PFSK-1 (cell line): Measurements from ENCODE around the gene PCSK2. TPM values are rescaled to one million over a fixed set of nuclear protein-coding genes. Genes with fewer than 3 reads are reported as not detected.

Source experiments
- FOXP2 ChIP-seq: optimal IDR thresholded peaks from 2 replicates; pipeline ENCODE3; 2011; ENCODE audit warnings: borderline replicate concordance, control low read depth, inconsistent platforms; ENCODE audit not compliant: insufficient read depth; ENCODE audit errors: extremely low read length, extremely low read depth
- POLR2AphosphoS5 ChIP-seq: IDR thresholded peaks from 2 replicates; pipeline ENCODE4 v1.6.1; 2012; ENCODE audit warnings: low read depth, mild to moderate bottlenecking, control low read depth, low read length, moderate library complexity
- REST ChIP-seq, 2 experiments: IDR thresholded peaks; 2 replicates each; pipeline versions ENCODE4 v1.6.1 to v1.8.0; 2011 to 2012; ENCODE audit warnings: low read depth in 2 of 2, low read length in 2 of 2, control low read depth in 1 of 2, inconsistent platforms in 1 of 2, mild to moderate bottlenecking in 1 of 2, moderate library complexity in 1 of 2; ENCODE audit not compliant: insufficient read depth in 1 of 2
- SIN3A ChIP-seq: IDR thresholded peaks from 2 replicates; pipeline ENCODE4 v1.6.1; 2012; ENCODE audit warnings: mild to moderate bottlenecking, low read length, moderate library complexity, borderline replicate concordance; ENCODE audit not compliant: insufficient read depth
- TAF1 ChIP-seq: IDR thresholded peaks from 2 replicates; pipeline ENCODE4 v1.6.1; 2012; ENCODE audit warnings: low read length, control low read depth, borderline replicate concordance; ENCODE audit not compliant: insufficient read depth
- polyA plus RNA-seq: library from polyadenylated mRNA; unstranded; fragments of >200 nt; gene quantifications from one replicate; pipeline ENCODE4 v1.2.1, GENCODE V29; 2012; ENCODE audit warnings: low read depth, missing spikeins; ENCODE audit not compliant: insufficient read length

PCSK2 gene
- polyA plus RNA-seq = not detected

GRCh38 chr20:17226410-17227218 is at the start of gene PCSK2:
PCSK2 (plus strand) TSS chr20:17227040; CDS start chr20:17227306, 266 bp downstream.
- TF ChIP-seq TAF1 (no peak), REST (IDR thresholded peaks at IDR 0.05; ENCODE audit: insufficient read depth in 1 of 2, low read depth in 2 of 2, low read length in 2 of 2) (peak; percentile 47 to 85; a peak in 2 of 4 replicates)

GRCh38 chr20:17177341-17177740 is 49.5 kb upstream of the PCSK2 start:
- TF ChIP-seq POLR2AphosphoS5 (no peak), REST (IDR thresholded peaks at IDR 0.05; ENCODE audit: insufficient read depth in 1 of 2, low read depth in 2 of 2, low read length in 2 of 2) (no peak), SIN3A (no peak), FOXP2 (no peak), TAF1 (no peak)

GRCh38 chr20:17179840-17180239 is 47.0 kb upstream of the PCSK2 start:
- TF ChIP-seq POLR2AphosphoS5 (no peak), REST (IDR thresholded peaks at IDR 0.05; ENCODE audit: insufficient read depth in 1 of 2, low read depth in 2 of 2, low read length in 2 of 2) (no peak), FOXP2 (no peak), SIN3A (no peak), TAF1 (no peak)

DNA sequence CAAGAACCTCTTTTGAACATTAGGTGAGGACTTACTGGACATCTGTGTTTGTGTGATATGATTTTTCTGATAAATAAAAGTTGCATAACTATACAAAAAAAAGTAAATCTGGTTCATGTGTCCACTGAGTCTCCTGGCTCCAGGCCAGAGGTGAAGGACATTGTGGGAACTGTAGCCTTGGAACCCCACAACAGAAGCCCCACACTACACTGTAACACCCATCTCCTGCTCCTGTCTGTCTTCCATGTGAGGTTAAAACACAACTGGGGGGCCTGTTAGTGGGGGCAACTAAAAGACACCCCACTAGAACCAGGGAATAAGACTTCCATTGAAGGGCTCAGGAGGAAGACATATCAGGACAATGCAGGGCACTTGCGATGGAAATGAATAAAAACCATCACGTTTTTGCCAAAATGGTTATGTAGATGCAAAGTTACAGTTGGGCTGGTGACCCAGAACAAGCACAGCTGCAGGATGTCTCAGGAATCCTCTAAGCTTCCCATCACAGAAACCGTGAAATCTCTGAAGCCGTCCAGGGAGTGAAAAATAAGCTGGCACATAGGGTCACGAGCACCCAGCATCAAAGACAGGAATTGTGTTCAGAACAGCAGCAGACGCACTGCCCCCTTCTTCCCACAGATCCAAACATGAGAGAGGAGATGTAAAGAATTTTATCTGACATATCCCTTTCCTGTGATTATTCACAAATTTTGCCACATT is 36.7 kb upstream of the PCSK2 start:
- TF ChIP-seq REST (IDR thresholded peaks at IDR 0.05; ENCODE audit: insufficient read depth in 1 of 2, low read depth in 2 of 2, low read length in 2 of 2) = no peak
- no peak for TF ChIP-seq SIN3A
- no peak for TF ChIP-seq TAF1
- no peak for TF ChIP-seq POLR2AphosphoS5
- no peak for TF ChIP-seq FOXP2
